ENCODE data around the gene MYOZ3.

GRCh38 chr5:150723845-150724244, 62.8 kb downstream of the MYOZ3 start:
- TF ChIP-seq, protein P1, sequence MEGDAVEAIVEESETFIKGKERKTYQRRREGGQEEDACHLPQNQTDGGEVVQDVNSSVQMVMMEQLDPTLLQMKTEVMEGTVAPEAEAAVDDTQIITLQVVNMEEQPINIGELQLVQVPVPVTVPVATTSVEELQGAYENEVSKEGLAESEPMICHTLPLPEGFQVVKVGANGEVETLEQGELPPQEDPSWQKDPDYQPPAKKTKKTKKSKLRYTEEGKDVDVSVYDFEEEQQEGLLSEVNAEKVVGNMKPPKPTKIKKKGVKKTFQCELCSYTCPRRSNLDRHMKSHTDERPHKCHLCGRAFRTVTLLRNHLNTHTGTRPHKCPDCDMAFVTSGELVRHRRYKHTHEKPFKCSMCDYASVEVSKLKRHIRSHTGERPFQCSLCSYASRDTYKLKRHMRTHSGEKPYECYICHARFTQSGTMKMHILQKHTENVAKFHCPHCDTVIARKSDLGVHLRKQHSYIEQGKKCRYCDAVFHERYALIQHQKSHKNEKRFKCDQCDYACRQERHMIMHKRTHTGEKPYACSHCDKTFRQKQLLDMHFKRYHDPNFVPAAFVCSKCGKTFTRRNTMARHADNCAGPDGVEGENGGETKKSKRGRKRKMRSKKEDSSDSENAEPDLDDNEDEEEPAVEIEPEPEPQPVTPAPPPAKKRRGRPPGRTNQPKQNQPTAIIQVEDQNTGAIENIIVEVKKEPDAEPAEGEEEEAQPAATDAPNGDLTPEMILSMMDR (IDR thresholded peaks at IDR 0.05) = no peak
- TF ChIP-seq ZFX (IDR thresholded peaks at IDR 0.05; ENCODE audit: borderline replicate concordance) = no peak

Measured in 22Rv1 (cell line).